ENCODE results near the gene SH3PXD2A. TPM values are rescaled to one million over a fixed set of nuclear protein-coding genes. Genes with fewer than 3 reads are reported as not detected.

SH3PXD2A gene
- total RNA-seq, 1 experiment from 2014 or later: 4.5 TPM

GRCh38 chr10:103836861-103837260 is 18.5 kb downstream of the SH3PXD2A start:
- DNase-seq: no peak
- WGBS (ENCODE audit: extremely low coverage, insufficient read length, low lambda C conversion rate): no CpG with 5 or more reads among the region's 9 CpGs
- no peak overlapping the region for H3K4me2 ChIP-seq (ENCODE audit: insufficient read depth, insufficient read length, low read length)

More at GRCh38 chr10:103836861-103837260, 18.5 kb downstream of the SH3PXD2A start:
- H3K79me1 ChIP-seq (ENCODE audit: insufficient read depth, low read depth, low read length, poor library complexity, severe bottlenecking): no peaks in the 10 kb centered on the region
- Mint-ChIP-seq H3K9me3 (peaks cover 3 to 6% of the 10 kb centered on the region in 2 experiments), H3K4me1 (peaks cover 51 to 60% of the 10 kb centered on the region in 2 experiments), H3K27me3 (ENCODE audit: low read depth) (peaks cover 9% of the 10 kb centered on the region), H3K4me3 (no peak overlapping the region), H3K27ac (no peak overlapping the region), H3K36me3 (ENCODE audit: insufficient read depth in 1 of 3, low read depth in 3 of 3) (no peaks in the 10 kb centered on the region)
- TF ChIP-seq CTCF (conservative IDR thresholded peaks at IDR 0.05): no peak
- no peak overlapping the region for H3K56ac ChIP-seq (ENCODE audit: insufficient read length, low read depth, low read length)
- no peak overlapping the region for H2BK12ac ChIP-seq (ENCODE audit: insufficient read length, low read depth, low read length)
- H2BK15ac ChIP-seq (ENCODE audit: low read depth, low read length): no peak overlapping the region
- H2BK120ac ChIP-seq (ENCODE audit: low read depth, low read length, poor library complexity, severe bottlenecking): no peak overlapping the region
- H3K23ac ChIP-seq (ENCODE audit: insufficient read length, low read depth, low read length): no peak overlapping the region
- no peak overlapping the region for H2AFZ ChIP-seq (ENCODE audit: low read length)
- H3K9ac ChIP-seq (ENCODE audit: extremely low read depth, insufficient read length, low read length): no peak overlapping the region
- H3K9me3 ChIP-seq (ENCODE audit: control insufficient read depth, low read depth, low read length): no peaks in the 10 kb centered on the region
- H4K5ac ChIP-seq (ENCODE audit: insufficient read length, low read depth, low read length): no peak overlapping the region
- no peaks in the 10 kb centered on the region for H3K27me3 ChIP-seq (ENCODE audit: insufficient read depth, low read length)
- H4K8ac ChIP-seq (replicated peaks; ENCODE audit: insufficient read length, low read depth, low read length): no peak overlapping the region
- H3K4me1 ChIP-seq (ENCODE audit: insufficient read depth, low read length): peaks cover 27% of the 10 kb centered on the region; the same call in 1 of the 2 replicates
- H3K4ac ChIP-seq (ENCODE audit: low read depth, low read length): no peak overlapping the region
- H3K18ac ChIP-seq (ENCODE audit: insufficient read length, low read depth, low read length): no peak overlapping the region
- no peak overlapping the region for H2BK20ac ChIP-seq (ENCODE audit: low read depth, low read length, poor library complexity, severe bottlenecking)
- no peak overlapping the region for H3K14ac ChIP-seq (ENCODE audit: insufficient read depth, low read length)
- H3T11ph ChIP-seq (ENCODE audit: low read length): no peak overlapping the region
- H2BK5ac ChIP-seq (ENCODE audit: insufficient read length, low read length): no peak overlapping the region
- no peak overlapping the region for H2AK5ac ChIP-seq (ENCODE audit: insufficient read length, low read length)
- H3K79me2 ChIP-seq (ENCODE audit: insufficient read depth, low read length): no peaks in the 10 kb centered on the region
- no peak overlapping the region for H4K91ac ChIP-seq (ENCODE audit: insufficient read length, low read depth, low read length)
- H3K23me2 ChIP-seq (ENCODE audit: insufficient read length, low read depth, low read length, poor library complexity, severe bottlenecking): no peaks in the 10 kb centered on the region
- H4K20me1 ChIP-seq (ENCODE audit: control insufficient read depth, insufficient read depth, insufficient read length): no peaks in the 10 kb centered on the region
- H3K27ac ChIP-seq (ENCODE audit: insufficient read length, low read depth, low read length): no peak overlapping the region

Measured in H9 (cell line).